ENCODE results near the gene BMP6.
"Not testable (repeated sequence)": the region's sequence is repeated elsewhere in the genome, so short reads cannot be mapped to it uniquely, and the experiment has no call there.

- TF ChIP-seq CTCF (conservative IDR thresholded peaks at IDR 0.05; ENCODE audit: low read depth, low read length); SMC3 (IDR thresholded peaks at IDR 0.05; ENCODE audit: low read depth, low read length); POLR2A (IDR thresholded peaks at IDR 0.05; ENCODE audit: low read depth, low read length); RFX5 (IDR thresholded peaks at IDR 0.05; ENCODE audit: low read depth, low read length); MAZ (IDR thresholded peaks at IDR 0.05; ENCODE audit: borderline replicate concordance, low read depth, low read length); FOS (IDR thresholded peaks at IDR 0.05; ENCODE audit: low read depth, low read length); RAD21 (IDR thresholded peaks at IDR 0.05; ENCODE audit: low read length); CHD1 (IDR thresholded peaks at IDR 0.05; ENCODE audit: low read depth, low read length); CEBPB (IDR thresholded peaks at IDR 0.05; ENCODE audit: low read depth, low read length); RCOR1 (IDR thresholded peaks at IDR 0.05; ENCODE audit: insufficient replicate concordance, low read length); USF2 (IDR thresholded peaks at IDR 0.05; ENCODE audit: low read depth, low read length); MAFK (IDR thresholded peaks at IDR 0.05; ENCODE audit: low read depth, low read length); BHLHE40 (IDR thresholded peaks at IDR 0.05; ENCODE audit: low read depth, low read length); ELK1 (IDR thresholded peaks at IDR 0.05; ENCODE audit: borderline replicate concordance, low read depth, low read length): not testable (repeated sequence)
These were observed 91.3 kb downstream of the BMP6 start for GRCh38 chr6:7817184-7817583.
